Ovary (tissue), 3 donors: ENCODE results near the gene SREBF1.

ENCODE experiments used
- EP300 ChIP-seq: sonication (generic); formaldehyde crosslinking; IDR thresholded peaks from one replicate; pipeline ENCODE4 v1.6.1; 2017; ENCODE audit warnings: antibody characterized with exemption
- POLR2A ChIP-seq: fragments of 450-650 bp; IDR thresholded peaks from one replicate; pipeline ENCODE4 v1.6.1; 2017; ENCODE audit warnings: antibody characterized with exemption, mild to moderate bottlenecking, moderate library complexity
- TF ChIP-seq, protein P1 (sequence below), 3 donors: fragments of 450-650 bp in 2 of 3; fragments of 200-600 bp in 1 of 3; IDR thresholded peaks; one replicate each; pipeline versions ENCODE4 v1.5.1 to v1.8.0; 2016 to 2022; ENCODE audit warnings: antibody characterized with exemption in 3 of 3, mild to moderate bottlenecking in 1 of 3
- donor health status: DM: no; HTN: no; CAD: no.

DNA sequence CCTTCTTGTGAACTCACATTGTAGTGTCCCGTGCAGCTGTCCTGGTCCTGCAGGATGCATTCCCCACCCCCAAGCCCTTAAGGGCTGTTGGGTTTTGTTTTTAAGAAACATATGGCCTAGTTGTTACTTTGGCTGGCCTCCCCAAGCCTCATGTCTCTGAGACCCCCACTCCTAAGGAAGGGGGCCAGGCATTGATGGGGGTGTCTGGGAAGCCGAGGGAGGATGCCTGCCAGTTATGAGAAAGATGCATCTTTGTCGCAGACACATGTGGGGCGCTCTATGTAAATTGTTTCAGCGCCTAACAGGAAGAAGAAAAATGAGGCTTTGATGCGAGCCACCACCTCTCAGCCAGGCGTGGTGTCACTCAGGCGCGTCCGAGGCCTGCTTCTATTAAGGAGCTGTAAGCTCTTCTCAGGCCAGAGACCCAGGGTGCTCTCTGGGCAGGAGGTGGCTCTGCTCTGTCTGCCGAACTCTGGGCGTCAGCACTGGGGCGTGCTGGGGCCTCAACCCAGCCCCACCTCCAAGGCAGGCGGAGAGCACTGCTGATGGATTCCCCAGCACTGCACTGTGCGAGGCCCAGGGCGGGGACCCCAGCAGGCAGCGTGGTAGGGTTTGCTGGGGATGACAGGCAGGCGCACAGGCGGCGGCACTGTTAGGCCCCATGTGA, 70.6 kb downstream of the SREBF1 start:
- TF ChIP-seq, protein P1, sequence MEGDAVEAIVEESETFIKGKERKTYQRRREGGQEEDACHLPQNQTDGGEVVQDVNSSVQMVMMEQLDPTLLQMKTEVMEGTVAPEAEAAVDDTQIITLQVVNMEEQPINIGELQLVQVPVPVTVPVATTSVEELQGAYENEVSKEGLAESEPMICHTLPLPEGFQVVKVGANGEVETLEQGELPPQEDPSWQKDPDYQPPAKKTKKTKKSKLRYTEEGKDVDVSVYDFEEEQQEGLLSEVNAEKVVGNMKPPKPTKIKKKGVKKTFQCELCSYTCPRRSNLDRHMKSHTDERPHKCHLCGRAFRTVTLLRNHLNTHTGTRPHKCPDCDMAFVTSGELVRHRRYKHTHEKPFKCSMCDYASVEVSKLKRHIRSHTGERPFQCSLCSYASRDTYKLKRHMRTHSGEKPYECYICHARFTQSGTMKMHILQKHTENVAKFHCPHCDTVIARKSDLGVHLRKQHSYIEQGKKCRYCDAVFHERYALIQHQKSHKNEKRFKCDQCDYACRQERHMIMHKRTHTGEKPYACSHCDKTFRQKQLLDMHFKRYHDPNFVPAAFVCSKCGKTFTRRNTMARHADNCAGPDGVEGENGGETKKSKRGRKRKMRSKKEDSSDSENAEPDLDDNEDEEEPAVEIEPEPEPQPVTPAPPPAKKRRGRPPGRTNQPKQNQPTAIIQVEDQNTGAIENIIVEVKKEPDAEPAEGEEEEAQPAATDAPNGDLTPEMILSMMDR (IDR thresholded peaks at IDR 0.05), result no peak
- TF ChIP-seq POLR2A (no peak), EP300 (no peak)
